Heart left ventricle (tissue), 16 donors: Measurements from ENCODE around the gene SNAP25. TPM values are rescaled to one million over a fixed set of nuclear protein-coding genes. Genes with fewer than 3 reads are reported as not detected.

Experiments
- ATAC-seq, 4 donors: fragments of 200-7000 bp; cut with Tn5 transposase; one replicate each; pipeline ENCODE4 v1.9.1; 2020 to 2022; ENCODE audit warnings: moderate library complexity in 4 of 4, mild to moderate bottlenecking in 3 of 4, moderate number of reproducible peaks in 1 of 4
- DNase-seq, 5 donors: peaks; one replicate each; pipeline ENCODE4 v3.0.0-alpha.2; 2020
- H3K27ac ChIP-seq, 12 donors: fragments of 200-600 bp; sonication (generic) in 4 of 12; one replicate each; pipeline versions ENCODE4 v1.5.0 to v1.8.0; 2016 to 2022; ENCODE audit warnings: mild to moderate bottlenecking in 2 of 12
- H3K27me3 ChIP-seq, 9 donors: fragments of 200-600 bp; sonication (generic) in 2 of 9; one replicate each; pipeline versions ENCODE4 v1.5.1 to v1.8.0; 2016 to 2022; ENCODE audit warnings: mild to moderate bottlenecking in 3 of 9
- H3K36me3 ChIP-seq, 9 donors: fragments of 200-600 bp; sonication (generic) in 2 of 9; one replicate each; pipeline versions ENCODE4 v1.5.0 to v1.8.0; 2018 to 2022; ENCODE audit warnings: mild to moderate bottlenecking in 2 of 9
- H3K4me1 ChIP-seq, 12 donors: fragments of 200-600 bp; sonication (generic) in 4 of 12; one replicate each; pipeline versions ENCODE4 v1.5.0 to v1.8.0; 2016 to 2022; ENCODE audit warnings: mild to moderate bottlenecking in 3 of 12
- H3K4me3 ChIP-seq, 12 donors: fragments of 200-600 bp; sonication (generic) in 4 of 12; one replicate each; pipeline versions ENCODE4 v1.5.0 to v1.8.0; 2017 to 2022; ENCODE audit warnings: mild to moderate bottlenecking in 9 of 12, moderate library complexity in 4 of 12
- H3K9me3 ChIP-seq, 12 donors: fragments of 200-600 bp; sonication (generic) in 4 of 12; one replicate each; pipeline versions ENCODE4 v1.5.0 to v1.8.0; 2016 to 2022; ENCODE audit warnings: mild to moderate bottlenecking in 1 of 12
- CTCF ChIP-seq, 12 donors: fragments of 200-600 bp; sonication (generic) in 4 of 12; IDR thresholded peaks; one replicate each; pipeline versions ENCODE4 v1.5.0 to v1.8.0; 2018 to 2022; ENCODE audit warnings: antibody characterized with exemption in 12 of 12, mild to moderate bottlenecking in 5 of 12
- POLR2A ChIP-seq, 2 donors: fragments of 450-650 bp; IDR thresholded peaks; one replicate each; pipeline ENCODE4 v1.6.1; 2017; ENCODE audit warnings: antibody characterized with exemption in 2 of 2, mild to moderate bottlenecking in 2 of 2, moderate library complexity in 2 of 2
- WGBS, 4 donors: extraction: QIAGEN DNeasy Blood & Tissue Kit in 2 of 4; methylation state at CpG; one replicate each; pipeline versions ENCODE4 v1.1.5 to v1.1.7; 2013 to 2018; 5-methylcytosine and 5-hydroxymethylcytosine counted together
- intact Hi-C, 10 donors: fragments of 100-400 bp; cut with DNase I; formaldehyde crosslinking; loops; one replicate each; pipeline versions ENCODE4 v1.11.1 to v1.14.2; 2022
- polyA plus RNA-seq, 2 donors: library from polyadenylated mRNA; stranded (reverse); fragments of 200-250 nt; gene quantifications; one replicate each; pipeline ENCODE4 v1.2.3, GENCODE V29; 2013
- total RNA-seq, 9 donors: library from RNA; depleted of rRNA in 2 of 9; stranded (reverse); fragments of >200 nt in 2 of 9; fragmentation: NEBNext Ultra II Directional in 3 of 9; extraction: Animal tissue kit (Norgen Biotek cat#: 25700) in 3 of 9; gene quantifications; one replicate each; pipeline versions ENCODE4 v1.1.0 to v1.2.4, GENCODE V29; 2016 to 2023
- donor health status: ischemic (EF 13 %, LVEDD 7.1; RV severe dilation, severe dysfunction).
- donor health status: healthy with polysubstance abuse.
- donor health status: DM: no; HTN: yes; CAD: no.
- donor health status: DM: no; HTN: no; CAD: no.
- donor health status: ischemic (EF 25% LVEDD 6.9; RV normal size, moderate dysfunction).
- donor health status: ischemic (EF 25% LVEDD 5.7; RV mildly dilated, moderate dysfunction).
- donor health status: healthy.
- donor health status: DM: yes; HTN: yes; CAD: no.
- donor health status: ischemic (EF 35%, LVEDD 5.7; RV mildly dilated, moderate dysfunction).
- donor health status: nonischemic (EF 11% LVEDD 7.7; RV severe dilation, severe dysfunction).
- donor health status: DM: yes; HTN: yes; CAD: no.
- donor health status: PGD.
- donor health status: ischemic (EF 29% LVEDD 5.4; RV normal size, mild dysfunction).
- donor health status: nonischemic (EF 23%, LVEDD 6.1; RV moderate dilation, normal function).

SNAP25 gene
- total and polyA plus RNA-seq, 11 donors: 0.10 to 0.91 (median 0.40) TPM; not detected in 5

- Histone ChIP-seq H3K36me3 (no peaks in the 10 kb centered on the region), H3K4me1 (peaks cover 0 to 23% (median 0%) of the 10 kb centered on the region in 12 donors), H3K4me3 (no peak overlapping the region), H3K27me3 (peaks cover 5 to 60% (median 30%) of the 10 kb centered on the region in 9 donors), H3K27ac (no peak overlapping the region), H3K9me3 (no peaks in the 10 kb centered on the region)
- TF ChIP-seq POLR2A (IDR thresholded peaks at IDR 0.05): no peak
- no peak for TF ChIP-seq CTCF (IDR thresholded peaks at IDR 0.05)
- intact Hi-C loops: no loop called here
- no peak for DNase-seq
- no peak for ATAC-seq
- WGBS, 4 donors: 79 to 86% (median 82%) methylated on average over 4 of the region's 4 CpGs
These were observed 1.5 kb downstream of the SNAP25 start for GRCh38 chr20:10219993-10220750.

GRCh38 chr20:10221021-10221420 lies 2.4 kb downstream of the SNAP25 start:
- Histone ChIP-seq H3K9me3 (no peaks in the 10 kb centered on the region), H3K27me3 (peaks cover 5 to 52% (median 30%) of the 10 kb centered on the region in 9 donors), H3K27ac (no peak overlapping the region), H3K4me1 (peaks cover 0 to 23% (median 0%) of the 10 kb centered on the region in 12 donors), H3K36me3 (no peaks in the 10 kb centered on the region), H3K4me3 (no peak overlapping the region)
- 86 to 92% (median 90%) methylated on average over 6 of the region's 6 CpGs for WGBS, 4 donors
- TF ChIP-seq POLR2A (IDR thresholded peaks at IDR 0.05): no peak
- no peak for TF ChIP-seq CTCF (IDR thresholded peaks at IDR 0.05)
- intact Hi-C loops: no loop called here
- DNase-seq (no peak), ATAC-seq (no peak)

GRCh38 chr20:10225439-10226060 lies 6.9 kb downstream of the SNAP25 start:
- Histone ChIP-seq H3K9me3 (no peaks in the 10 kb centered on the region), H3K27me3 (peaks cover 0 to 20% (median 2%) of the 10 kb centered on the region in 9 donors), H3K4me1 (no peaks in the 10 kb centered on the region), H3K4me3 (no peak overlapping the region), H3K27ac (no peak overlapping the region), H3K36me3 (no peaks in the 10 kb centered on the region)
- WGBS, 4 donors: 63 to 88% (median 85%) methylated on average over 1 of the region's 1 CpG
- intact Hi-C loops: no loop called here
- no peak for ATAC-seq
- no peak for DNase-seq
- no peak for TF ChIP-seq POLR2A (IDR thresholded peaks at IDR 0.05)

- no peaks in the 10 kb centered on the region for H3K4me1 ChIP-seq
- no peaks in the 10 kb centered on the region for H3K9me3 ChIP-seq
- intact Hi-C loops: no loop called here
- peaks cover 0 to 7% (median 0%) of the 10 kb centered on the region in 9 donors for H3K27me3 ChIP-seq
- no peak for TF ChIP-seq POLR2A (IDR thresholded peaks at IDR 0.05)
- no peak for TF ChIP-seq CTCF (IDR thresholded peaks at IDR 0.05)
- H3K36me3 ChIP-seq: no peaks in the 10 kb centered on the region
- no peak overlapping the region for H3K27ac ChIP-seq
- WGBS, 4 donors: 62 to 76% (median 66%) methylated on average over 2 of the region's 2 CpGs
- DNase-seq (no peak), ATAC-seq (no peak)
- no peak overlapping the region for H3K4me3 ChIP-seq
These were observed 9.7 kb downstream of the SNAP25 start for GRCh38 chr20:10228330-10228729.
